Neural progenitor cell (in vitro differentiated cells): ENCODE data around the gene SYT1. TPM values are rescaled to one million over a fixed set of nuclear protein-coding genes. Genes with fewer than 3 reads are reported as not detected.
A peak's percentile ranks its signal among the peaks of the same experiment; 100 is the strongest.

ENCODE experiments used
- DNase-seq: peaks from one replicate; pipeline ENCODE4 v3.0.0-alpha.2; 2016; ENCODE audit warnings: low spot score
- H2AFZ ChIP-seq: fragments of 200-600 bp; sonication (generic); replicated peaks from 2 replicates; pipeline ENCODE4 v1.6.1; 2016; ENCODE audit warnings: antibody characterized with exemption
- H3F3A ChIP-seq: fragments of 200-600 bp; sonication (generic); 2 replicates; pipeline ENCODE4 v1.6.1; 2016; ENCODE audit warnings: antibody characterized with exemption, low read depth
- H3K27ac ChIP-seq: fragments of 200-600 bp; sonication (generic); 2 replicates; pipeline ENCODE4 v1.5.1; 2016; ENCODE audit warnings: mild to moderate bottlenecking
- H3K27me3 ChIP-seq: fragments of 200-600 bp; sonication (generic); 2 replicates; pipeline ENCODE4 v1.6.1; 2016; ENCODE audit warnings: mild to moderate bottlenecking, moderate library complexity
- H3K36me3 ChIP-seq: fragments of 200-600 bp; sonication (generic); 2 replicates; pipeline ENCODE4 v1.5.1; 2016
- H3K4me1 ChIP-seq: fragments of 200-600 bp; sonication (generic); 2 replicates; pipeline ENCODE4 v1.6.1; 2016; ENCODE audit warnings: mixed run types
- H3K4me2 ChIP-seq: fragments of 200-600 bp; sonication (generic); 2 replicates; pipeline ENCODE4 v1.6.1; 2016
- H3K4me3 ChIP-seq: fragments of 200-600 bp; sonication (generic); 2 replicates; pipeline ENCODE4 v1.5.1; 2016
- H3K79me2 ChIP-seq: fragments of 200-600 bp; sonication (generic); 2 replicates; pipeline ENCODE4 v1.6.1; 2016; ENCODE audit warnings: low read depth
- H3K9ac ChIP-seq: fragments of 200-600 bp; sonication (generic); 2 replicates; pipeline ENCODE4 v1.6.1; 2016
- H3K9me3 ChIP-seq: fragments of 200-600 bp; sonication (generic); 2 replicates; pipeline ENCODE4 v1.5.1; 2016; ENCODE audit warnings: low read depth
- H4K20me1 ChIP-seq: fragments of 200-600 bp; sonication (generic); 2 replicates; pipeline ENCODE4 v1.6.1; 2016; ENCODE audit warnings: low read depth
- H3K27ac Mint-ChIP-seq: 3 replicates; pipeline ENCODE4 v1.8.0; 2021; ENCODE audit warnings: mixed read lengths
- H3K27me3 Mint-ChIP-seq: 2 replicates; pipeline ENCODE4 v1.8.0; 2022; ENCODE audit warnings: low read depth, mild to moderate bottlenecking, inconsistent platforms, moderate library complexity, mixed read lengths; ENCODE audit not compliant: insufficient read depth
- H3K36me3 Mint-ChIP-seq: 3 replicates; pipeline ENCODE4 v1.8.0; 2021; ENCODE audit warnings: mixed read lengths
- H3K4me1 Mint-ChIP-seq: 3 replicates; pipeline ENCODE4 v1.8.0; 2021; ENCODE audit warnings: mixed read lengths
- H3K4me3 Mint-ChIP-seq: 3 replicates; pipeline ENCODE4 v1.8.0; 2021; ENCODE audit warnings: mild to moderate bottlenecking, moderate library complexity, mixed read lengths
- H3K9me3 Mint-ChIP-seq: 3 replicates; pipeline ENCODE4 v1.8.0; 2020; ENCODE audit warnings: mixed read lengths
- EZH2 ChIP-seq: fragments of 200-600 bp; sonication (generic); IDR thresholded peaks from 2 replicates; pipeline ENCODE4 v1.6.1; 2017; ENCODE audit warnings: antibody characterized with exemption, mild to moderate bottlenecking, moderate library complexity
- EZH2phosphoT487 ChIP-seq: fragments of 200-600 bp; sonication (generic); IDR thresholded peaks from 2 replicates; pipeline ENCODE4 v1.6.1; 2017; ENCODE audit warnings: antibody characterized with exemption
- microRNA counts: library from miRNA; unstranded; fragments of <30 nt; microRNA quantifications from one replicate; lab custom pipeline; 2016
- microRNA-seq: library from miRNA; unstranded; fragments of <30 nt; microRNA quantifications from one replicate; pipeline ENCODE4, GENCODE V29; 2016
- small RNA-seq: library from RNA; depleted of rRNA; stranded (forward); fragments of <200 nt; gene quantifications from one replicate; pipeline ENCODE3, GENCODE V24; 2015
- total RNA-seq: library from RNA; depleted of rRNA; stranded (reverse); fragments of >200 nt; gene quantifications from 2 replicates; pipeline ENCODE4 v1.2.3, GENCODE V29; 2015; ENCODE audit warnings: low replicate concordance
- TF ChIP-seq, protein P1 (sequence below): fragments of 200-600 bp; sonication (generic); IDR thresholded peaks from 2 replicates; pipeline ENCODE4 v1.5.1; 2017; ENCODE audit warnings: antibody characterized with exemption, mild to moderate bottlenecking

SYT1 gene
- total RNA-seq, 1 donor from 2014 or later, result 36.9 TPM

DNA sequence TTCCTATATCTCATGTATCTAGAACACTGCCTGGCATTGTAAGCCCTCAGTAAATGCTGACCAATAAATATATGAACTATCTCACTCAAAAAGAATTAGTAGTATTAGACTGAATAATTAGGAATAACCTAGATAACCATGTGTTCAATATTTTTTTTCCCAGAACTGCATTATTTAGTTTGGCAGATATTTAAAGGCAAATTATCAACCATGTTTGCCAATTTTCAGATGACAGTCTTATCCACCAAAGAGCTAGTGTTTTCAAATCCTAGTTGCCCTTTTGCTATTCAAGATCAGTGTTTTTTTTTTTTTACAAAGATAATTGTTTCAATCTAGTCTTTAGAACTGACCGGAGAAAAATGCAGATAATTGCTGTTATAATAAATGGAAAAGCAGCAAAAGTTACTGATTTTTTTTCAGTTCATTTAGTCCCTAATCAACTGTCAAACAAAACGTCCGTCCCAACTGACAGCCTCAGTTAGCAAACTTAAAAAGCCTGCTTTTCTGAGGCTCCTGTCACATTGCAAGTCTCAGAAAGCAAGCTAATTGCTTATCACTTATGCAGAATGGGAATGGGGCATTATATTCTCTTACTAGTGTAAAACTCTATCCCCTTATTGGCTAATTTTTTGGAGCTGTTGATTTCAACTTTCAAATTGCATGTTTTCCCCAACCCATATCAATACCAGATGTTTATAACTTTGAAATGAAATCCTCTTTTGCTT lies 623.0 kb downstream of the SYT1 start:
- TF ChIP-seq, protein P1, sequence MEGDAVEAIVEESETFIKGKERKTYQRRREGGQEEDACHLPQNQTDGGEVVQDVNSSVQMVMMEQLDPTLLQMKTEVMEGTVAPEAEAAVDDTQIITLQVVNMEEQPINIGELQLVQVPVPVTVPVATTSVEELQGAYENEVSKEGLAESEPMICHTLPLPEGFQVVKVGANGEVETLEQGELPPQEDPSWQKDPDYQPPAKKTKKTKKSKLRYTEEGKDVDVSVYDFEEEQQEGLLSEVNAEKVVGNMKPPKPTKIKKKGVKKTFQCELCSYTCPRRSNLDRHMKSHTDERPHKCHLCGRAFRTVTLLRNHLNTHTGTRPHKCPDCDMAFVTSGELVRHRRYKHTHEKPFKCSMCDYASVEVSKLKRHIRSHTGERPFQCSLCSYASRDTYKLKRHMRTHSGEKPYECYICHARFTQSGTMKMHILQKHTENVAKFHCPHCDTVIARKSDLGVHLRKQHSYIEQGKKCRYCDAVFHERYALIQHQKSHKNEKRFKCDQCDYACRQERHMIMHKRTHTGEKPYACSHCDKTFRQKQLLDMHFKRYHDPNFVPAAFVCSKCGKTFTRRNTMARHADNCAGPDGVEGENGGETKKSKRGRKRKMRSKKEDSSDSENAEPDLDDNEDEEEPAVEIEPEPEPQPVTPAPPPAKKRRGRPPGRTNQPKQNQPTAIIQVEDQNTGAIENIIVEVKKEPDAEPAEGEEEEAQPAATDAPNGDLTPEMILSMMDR, result no peak
- TF ChIP-seq EZH2phosphoT487 (no peak), EZH2 (no peak)
- H3K4me1 ChIP-seq, result peaks cover under 1% of the 10 kb centered on the region
- no peak overlapping the region for H3K4me3 ChIP-seq
- H3K27ac ChIP-seq, result no peak overlapping the region
- Mint-ChIP-seq H3K36me3 (no peaks in the 10 kb centered on the region), H3K27ac (no peak overlapping the region), H3K9me3 (no peaks in the 10 kb centered on the region), H3K4me1 (peaks cover 6% of the 10 kb centered on the region), H3K27me3 (peaks cover 9% of the 10 kb centered on the region), H3K4me3 (no peak overlapping the region)
- no peaks in the 10 kb centered on the region for H3K36me3 ChIP-seq
- no peaks in the 10 kb centered on the region for H3F3A ChIP-seq
- H3K4me2 ChIP-seq, result no peak overlapping the region
- H3K9ac ChIP-seq, result no peak overlapping the region
- no peak overlapping the region for H2AFZ ChIP-seq
- DNase-seq, result no peak
- H4K20me1 ChIP-seq, result no peaks in the 10 kb centered on the region
- no peaks in the 10 kb centered on the region for H3K9me3 ChIP-seq
- H3K27me3 ChIP-seq, result no peaks in the 10 kb centered on the region
- H3K79me2 ChIP-seq, result no peaks in the 10 kb centered on the region

MicroRNAs encoded within 50 kb of the gene (microRNA counts, 767-probe panel; counts per million panel counts)
- microRNA hsa-miR-1252 (lab: Ali Mortazavi, UCI), result 460 counts per million, percentile 90 among the panel's probes with 10 or more counts

Small RNA genes within 50 kb of the gene (microRNA-seq; reads per million reads assigned to microRNA genes)
- 1.6 reads per million for gene MIR1252

Small RNA genes within 50 kb of the gene (small RNA-seq; reads per million reads assigned to genes)
- not detected for gene MIR1252
